22Rv1 (cell line): ENCODE results near the gene ANGEL1.

ENCODE experiments used
- ZFX ChIP-seq: fragments of 450-650 bp; IDR thresholded peaks from 2 replicates; pipeline ENCODE4 v1.6.1; 2017; ENCODE audit warnings: antibody characterized with exemption, borderline replicate concordance
- TF ChIP-seq, protein P1 (sequence below): fragments of 450-650 bp; IDR thresholded peaks from 2 replicates; pipeline ENCODE4 v1.5.1; 2017; ENCODE audit warnings: mild to moderate bottlenecking

DNA sequence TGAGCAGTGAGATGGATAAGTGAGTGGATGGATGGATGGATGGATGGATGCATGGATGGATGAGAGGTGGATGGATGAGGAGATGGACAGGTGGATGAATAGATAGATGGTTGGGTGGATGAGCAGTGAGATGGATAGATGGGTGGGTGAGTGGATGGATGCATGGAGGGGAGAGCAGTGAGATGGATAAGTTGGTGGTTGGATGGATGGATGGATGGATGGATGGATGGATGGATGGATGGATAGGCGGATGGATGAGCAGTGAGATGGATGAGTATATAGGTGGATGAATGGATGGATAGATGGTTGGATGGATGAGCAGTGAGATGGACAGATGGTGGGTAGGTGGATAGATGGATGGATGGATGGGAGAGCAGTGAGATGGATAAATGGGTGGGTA lies 44.1 kb upstream of the ANGEL1 start:
- TF ChIP-seq, protein P1, sequence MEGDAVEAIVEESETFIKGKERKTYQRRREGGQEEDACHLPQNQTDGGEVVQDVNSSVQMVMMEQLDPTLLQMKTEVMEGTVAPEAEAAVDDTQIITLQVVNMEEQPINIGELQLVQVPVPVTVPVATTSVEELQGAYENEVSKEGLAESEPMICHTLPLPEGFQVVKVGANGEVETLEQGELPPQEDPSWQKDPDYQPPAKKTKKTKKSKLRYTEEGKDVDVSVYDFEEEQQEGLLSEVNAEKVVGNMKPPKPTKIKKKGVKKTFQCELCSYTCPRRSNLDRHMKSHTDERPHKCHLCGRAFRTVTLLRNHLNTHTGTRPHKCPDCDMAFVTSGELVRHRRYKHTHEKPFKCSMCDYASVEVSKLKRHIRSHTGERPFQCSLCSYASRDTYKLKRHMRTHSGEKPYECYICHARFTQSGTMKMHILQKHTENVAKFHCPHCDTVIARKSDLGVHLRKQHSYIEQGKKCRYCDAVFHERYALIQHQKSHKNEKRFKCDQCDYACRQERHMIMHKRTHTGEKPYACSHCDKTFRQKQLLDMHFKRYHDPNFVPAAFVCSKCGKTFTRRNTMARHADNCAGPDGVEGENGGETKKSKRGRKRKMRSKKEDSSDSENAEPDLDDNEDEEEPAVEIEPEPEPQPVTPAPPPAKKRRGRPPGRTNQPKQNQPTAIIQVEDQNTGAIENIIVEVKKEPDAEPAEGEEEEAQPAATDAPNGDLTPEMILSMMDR = no peak
- TF ChIP-seq ZFX = no peak
